GM19238 (cell line): ENCODE data around the gene WNK1.
"Not testable (repeated sequence)": the region's sequence is repeated elsewhere in the genome, so short reads cannot be mapped to it uniquely, and the experiment has no call there.

ENCODE experiments used
- DNase-seq: peaks from one replicate; pipeline ENCODE4 v3.0.0; 2011; ENCODE audit warnings: low spot score; ENCODE audit not compliant: insufficient read length

Gene WNK1

GRCh38 chr12:740921-741320 lies 11.5 kb upstream of the WNK1 start:
- no peak for DNase-seq

GRCh38 chr12:749751-750270 lies 2.6 kb upstream of the WNK1 start:
- DNase-seq: no peak

GRCh38 chr12:750366-751191 lies 1.8 kb upstream of the WNK1 start:
- DNase-seq: no peak

GRCh38 chr12:751192-751998 lies 984 bp upstream of the WNK1 start:
- peak; percentile 58 for DNase-seq

GRCh38 chr12:752695-753610 lies 574 bp downstream of the WNK1 start:
- DNase-seq: peak; percentile 35

GRCh38 chr12:753611-754472 lies 1.5 kb downstream of the WNK1 start:
- peak; percentile 47 for DNase-seq

- DNase-seq: no peak
Measured at GRCh38 chr12:754473-754820, 2.1 kb downstream of the WNK1 start.

GRCh38 chr12:754851-755562 lies 2.6 kb downstream of the WNK1 start:
- DNase-seq: no peak

- DNase-seq: no peak
Measured at GRCh38 chr12:759628-760027, 7.2 kb downstream of the WNK1 start.

GRCh38 chr12:761256-761655 lies 8.9 kb downstream of the WNK1 start:
- DNase-seq: no peak

- DNase-seq: no peak
Measured at GRCh38 chr12:765840-766239, 13.5 kb downstream of the WNK1 start.

- no peak for DNase-seq
Measured at GRCh38 chr12:768434-768833, 16.1 kb downstream of the WNK1 start.

GRCh38 chr12:770479-770878 lies 18.1 kb downstream of the WNK1 start:
- DNase-seq: no peak

- no peak for DNase-seq
Measured at GRCh38 chr12:772056-772697, 19.8 kb downstream of the WNK1 start.

- DNase-seq: no peak
Measured at GRCh38 chr12:774051-774614, 21.8 kb downstream of the WNK1 start.

GRCh38 chr12:775973-776771 lies 23.8 kb downstream of the WNK1 start:
- not testable (repeated sequence) for DNase-seq

GRCh38 chr12:776772-777373 lies 24.5 kb downstream of the WNK1 start:
- not testable (repeated sequence) for DNase-seq
